Measurements from ENCODE around the gene RBPMS2. TPM values are rescaled to one million over a fixed set of nuclear protein-coding genes. Genes with fewer than 3 reads are reported as not detected.

RBPMS2 gene
- polyA plus RNA-seq, 1 experiment, result 0.88 TPM

DNA sequence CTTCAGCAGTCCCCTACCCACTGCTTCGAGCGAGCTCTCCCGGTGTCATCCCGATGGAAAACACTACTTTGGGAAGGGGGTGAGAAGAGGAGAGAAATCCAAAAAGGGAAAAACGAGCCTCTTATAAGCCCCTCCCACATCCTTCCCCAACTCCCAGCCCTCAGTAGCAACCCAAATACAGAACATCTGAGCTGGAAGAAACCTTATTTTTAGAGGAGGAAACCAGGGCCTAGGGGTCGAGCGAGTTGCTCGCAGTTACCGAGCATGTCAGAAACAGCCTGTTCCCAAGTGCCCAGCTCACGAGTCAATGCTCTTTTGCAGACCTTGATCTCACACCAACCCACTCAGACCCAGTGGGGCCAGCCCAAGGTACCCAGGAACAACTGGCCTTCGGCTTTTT lies 14.2 kb downstream of the RBPMS2 start:
- Histone ChIP-seq H3K9me3 (ENCODE audit: control insufficient read depth, insufficient read depth, low read length) (no peaks in the 10 kb centered on the region), H3K27me3 (ENCODE audit: control insufficient read depth, insufficient read depth, low read length) (peaks cover 3% of the 10 kb centered on the region), H3K4me3 (ENCODE audit: low read depth, low read length) (no peak overlapping the region), H3K27ac (ENCODE audit: low read depth, low read length) (no peak overlapping the region)
- TF ChIP-seq, protein P1, sequence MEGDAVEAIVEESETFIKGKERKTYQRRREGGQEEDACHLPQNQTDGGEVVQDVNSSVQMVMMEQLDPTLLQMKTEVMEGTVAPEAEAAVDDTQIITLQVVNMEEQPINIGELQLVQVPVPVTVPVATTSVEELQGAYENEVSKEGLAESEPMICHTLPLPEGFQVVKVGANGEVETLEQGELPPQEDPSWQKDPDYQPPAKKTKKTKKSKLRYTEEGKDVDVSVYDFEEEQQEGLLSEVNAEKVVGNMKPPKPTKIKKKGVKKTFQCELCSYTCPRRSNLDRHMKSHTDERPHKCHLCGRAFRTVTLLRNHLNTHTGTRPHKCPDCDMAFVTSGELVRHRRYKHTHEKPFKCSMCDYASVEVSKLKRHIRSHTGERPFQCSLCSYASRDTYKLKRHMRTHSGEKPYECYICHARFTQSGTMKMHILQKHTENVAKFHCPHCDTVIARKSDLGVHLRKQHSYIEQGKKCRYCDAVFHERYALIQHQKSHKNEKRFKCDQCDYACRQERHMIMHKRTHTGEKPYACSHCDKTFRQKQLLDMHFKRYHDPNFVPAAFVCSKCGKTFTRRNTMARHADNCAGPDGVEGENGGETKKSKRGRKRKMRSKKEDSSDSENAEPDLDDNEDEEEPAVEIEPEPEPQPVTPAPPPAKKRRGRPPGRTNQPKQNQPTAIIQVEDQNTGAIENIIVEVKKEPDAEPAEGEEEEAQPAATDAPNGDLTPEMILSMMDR (IDR thresholded peaks at IDR 0.05; ENCODE audit: low read depth, low read length), result no peak
- POLR2A ChIA-PET, result no interaction called here
- DNase-seq (ENCODE audit: low read depth, low spot score), result no peak
- CTCF ChIA-PET, result no interaction called here

GRCh38 chr15:64760056-64760455 lies 15.3 kb downstream of the RBPMS2 start:
- Histone ChIP-seq H3K9me3 (ENCODE audit: control insufficient read depth, insufficient read depth, low read length) (no peaks in the 10 kb centered on the region), H3K27ac (ENCODE audit: low read depth, low read length) (no peak overlapping the region), H3K4me3 (ENCODE audit: low read depth, low read length) (no peak overlapping the region), H3K27me3 (ENCODE audit: control insufficient read depth, insufficient read depth, low read length) (peaks cover 3% of the 10 kb centered on the region)
- no peak for DNase-seq (ENCODE audit: low read depth, low spot score)
- POLR2A ChIA-PET, result no interaction called here
- CTCF ChIA-PET, result no interaction called here
- TF ChIP-seq, protein P1 (IDR thresholded peaks at IDR 0.05; ENCODE audit: low read depth, low read length), result no peak

GRCh38 chr15:64755427-64755940 lies 19.9 kb downstream of the RBPMS2 start:
- Histone ChIP-seq H3K27me3 (ENCODE audit: control insufficient read depth, insufficient read depth, low read length) (peaks cover 3% of the 10 kb centered on the region), H3K9me3 (ENCODE audit: control insufficient read depth, insufficient read depth, low read length) (no peaks in the 10 kb centered on the region), H3K4me3 (ENCODE audit: low read depth, low read length) (no peak overlapping the region), H3K27ac (ENCODE audit: low read depth, low read length) (no peak overlapping the region)
- ChIA-PET CTCF (no interaction called here), POLR2A (no interaction called here)
- TF ChIP-seq, protein P1 (IDR thresholded peaks at IDR 0.05; ENCODE audit: low read depth, low read length), result no peak
- DNase-seq (ENCODE audit: low read depth, low spot score), result no peak

- CTCF ChIA-PET, result no interaction called here
- Histone ChIP-seq H3K4me3 (ENCODE audit: low read depth, low read length) (no peak overlapping the region), H3K9me3 (ENCODE audit: control insufficient read depth, insufficient read depth, low read length) (no peaks in the 10 kb centered on the region), H3K27me3 (ENCODE audit: control insufficient read depth, insufficient read depth, low read length) (peaks cover 3% of the 10 kb centered on the region), H3K27ac (ENCODE audit: low read depth, low read length) (no peak overlapping the region)
- no peak for DNase-seq (ENCODE audit: low read depth, low spot score)
- TF ChIP-seq, protein P1 (IDR thresholded peaks at IDR 0.05; ENCODE audit: low read depth, low read length), result no peak
- POLR2A ChIA-PET, result no interaction called here
These were observed 20.5 kb downstream of the RBPMS2 start for GRCh38 chr15:64754663-64755426.

- CTCF ChIA-PET, result interaction anchor here (1.5 to 2.4 kb wide), 2 partner anchors 13 to 22 kb away, joined by 4 to 10 read pairs; no protein-coding TSS in a partner anchor
- POLR2A ChIA-PET, result no interaction called here
- peaks cover 3% of the 10 kb centered on the region for H3K27me3 ChIP-seq (ENCODE audit: control insufficient read depth, insufficient read depth, low read length)
- no peak overlapping the region for H3K4me3 ChIP-seq (ENCODE audit: low read depth, low read length)
- no peaks in the 10 kb centered on the region for H3K9me3 ChIP-seq (ENCODE audit: control insufficient read depth, insufficient read depth, low read length)
- no peak for DNase-seq (ENCODE audit: low read depth, low spot score)
- TF ChIP-seq, protein P1 (IDR thresholded peaks at IDR 0.05; ENCODE audit: low read depth, low read length), result no peak
- no peak overlapping the region for H3K27ac ChIP-seq (ENCODE audit: low read depth, low read length)
These were observed 21.8 kb downstream of the RBPMS2 start for GRCh38 chr15:64753480-64754185.

All from AG04450 (cell line).